Stimulated activated CD4-positive, alpha-beta T cell treated with anti-CD3 and anti-CD28 coated beads, Interleukin-4, amount 100 ng/mL, for 4 hours (primary cell): ENCODE data around the gene CFAP54.

Experiments used
- DNase-seq, 2 experiments: peaks; one replicate each; pipeline ENCODE4 v3.0.0-alpha.2; 2020

The CFAP54 gene

DNA sequence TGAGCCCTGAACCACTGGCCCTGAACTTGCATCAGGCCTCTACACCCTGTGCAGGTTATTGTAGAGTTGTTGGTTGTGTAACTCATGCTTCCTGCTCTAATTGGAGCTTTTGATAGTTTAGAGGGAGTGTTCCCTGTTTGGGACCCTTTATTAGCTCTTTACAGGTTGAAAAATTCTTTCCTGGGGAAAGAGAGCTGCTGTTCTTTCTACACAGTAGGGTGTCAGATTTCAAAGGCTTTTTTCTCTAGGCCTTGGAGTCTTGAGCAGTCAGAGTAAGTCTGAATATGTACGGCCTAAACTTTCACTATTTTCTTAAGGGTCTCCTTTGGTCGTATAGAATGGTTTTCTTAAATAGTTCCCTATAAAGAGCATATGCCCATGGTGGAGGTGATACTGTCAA lies 356.9 kb downstream of the CFAP54 start:
- no peak for DNase-seq

DNA sequence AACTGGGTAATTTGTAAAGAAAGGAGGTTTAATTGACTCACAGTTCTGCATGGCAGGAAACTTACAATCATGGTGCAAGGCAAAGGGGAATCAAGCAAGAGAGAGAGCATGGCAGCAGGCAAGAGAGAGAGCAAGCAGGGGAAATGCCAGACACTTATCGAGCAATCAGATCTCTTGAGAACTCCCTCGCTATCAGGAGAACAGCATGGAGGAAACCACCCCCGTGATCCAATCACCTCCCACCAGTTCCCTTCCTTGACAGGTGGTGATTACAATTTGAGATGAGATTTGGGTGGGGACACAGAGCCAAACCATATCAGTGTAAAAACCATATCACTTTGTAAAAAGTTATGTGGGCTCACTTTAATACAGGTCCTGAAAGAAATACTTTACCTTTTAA lies 361.3 kb downstream of the CFAP54 start:
- no peak for DNase-seq

DNA sequence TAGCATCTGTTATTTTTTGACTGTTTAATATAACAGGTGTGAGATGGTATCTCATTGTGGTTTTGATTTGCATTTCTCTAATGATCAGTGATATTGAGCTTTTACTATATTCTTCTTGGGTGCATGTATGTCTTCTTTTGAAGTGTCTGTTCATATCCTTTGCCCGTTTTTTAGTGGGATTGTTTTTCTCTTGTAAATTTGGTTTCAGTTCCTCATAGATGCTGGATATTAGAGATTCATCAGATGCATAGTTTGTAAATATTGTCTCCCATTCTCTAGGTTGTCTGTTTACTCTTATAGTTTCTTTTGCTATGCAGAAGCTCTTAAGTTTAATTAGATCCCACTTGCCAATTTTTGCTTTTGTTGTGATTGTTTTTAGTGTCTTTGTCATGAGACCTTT lies 368.8 kb downstream of the CFAP54 start:
- no peak for DNase-seq

DNA sequence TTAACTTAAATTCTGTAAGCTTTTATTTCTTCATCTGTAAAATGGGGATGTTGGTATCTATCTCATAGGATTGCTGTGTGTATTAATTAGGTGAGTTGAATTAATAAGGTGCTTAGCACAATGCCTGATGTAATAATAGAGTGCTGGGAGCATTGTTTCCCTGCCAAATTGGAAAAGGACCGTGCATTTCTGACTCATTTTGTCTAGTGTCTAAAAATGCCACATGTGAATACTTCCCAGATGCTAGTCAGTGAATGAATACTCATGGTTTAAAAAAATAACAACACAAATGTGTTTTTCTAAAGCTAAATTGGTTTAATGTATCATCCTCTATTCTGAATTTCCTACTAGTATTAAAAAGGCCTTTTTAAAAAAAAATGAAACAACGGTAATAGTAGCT lies 372.3 kb downstream of the CFAP54 start:
- no peak for DNase-seq

DNA sequence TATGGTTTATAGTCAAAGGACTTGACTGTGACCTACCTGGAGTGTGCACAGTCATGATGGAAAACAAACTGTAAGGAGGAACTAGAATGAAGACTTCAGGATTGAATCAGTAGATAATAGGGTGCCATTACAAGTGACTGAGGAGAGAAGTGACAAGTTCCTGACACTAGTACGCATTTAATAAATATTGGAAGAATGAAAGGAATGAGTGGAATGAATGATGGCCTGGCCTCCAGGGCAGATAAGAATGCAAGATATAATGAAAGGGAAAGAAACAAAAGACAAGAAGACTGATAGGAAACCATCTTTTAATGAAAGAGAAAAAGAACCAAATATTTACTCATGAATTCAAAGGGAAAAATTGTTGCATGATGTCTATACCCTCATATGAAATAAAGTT lies 372.9 kb downstream of the CFAP54 start:
- no peak for DNase-seq

DNA sequence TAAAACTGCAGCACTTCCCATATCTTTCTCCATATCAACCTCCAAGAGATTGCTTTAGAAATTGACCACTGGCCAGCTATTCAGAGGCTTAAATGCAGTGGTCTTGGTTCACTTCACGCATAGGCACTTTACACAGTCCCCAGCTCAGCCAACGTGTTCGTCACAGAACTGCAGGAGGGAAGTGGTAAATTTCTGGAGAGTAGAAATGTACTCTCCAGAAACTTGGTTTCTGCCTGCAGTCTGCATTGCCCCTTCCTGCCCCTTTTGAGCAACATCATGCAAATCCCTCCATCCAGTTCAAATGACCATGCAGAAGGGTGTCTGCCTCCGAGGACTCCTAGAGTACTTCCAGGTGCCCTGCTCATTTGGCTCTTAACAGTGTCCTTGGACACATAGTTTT lies 375.0 kb downstream of the CFAP54 start:
- DNase-seq = no peak

DNA sequence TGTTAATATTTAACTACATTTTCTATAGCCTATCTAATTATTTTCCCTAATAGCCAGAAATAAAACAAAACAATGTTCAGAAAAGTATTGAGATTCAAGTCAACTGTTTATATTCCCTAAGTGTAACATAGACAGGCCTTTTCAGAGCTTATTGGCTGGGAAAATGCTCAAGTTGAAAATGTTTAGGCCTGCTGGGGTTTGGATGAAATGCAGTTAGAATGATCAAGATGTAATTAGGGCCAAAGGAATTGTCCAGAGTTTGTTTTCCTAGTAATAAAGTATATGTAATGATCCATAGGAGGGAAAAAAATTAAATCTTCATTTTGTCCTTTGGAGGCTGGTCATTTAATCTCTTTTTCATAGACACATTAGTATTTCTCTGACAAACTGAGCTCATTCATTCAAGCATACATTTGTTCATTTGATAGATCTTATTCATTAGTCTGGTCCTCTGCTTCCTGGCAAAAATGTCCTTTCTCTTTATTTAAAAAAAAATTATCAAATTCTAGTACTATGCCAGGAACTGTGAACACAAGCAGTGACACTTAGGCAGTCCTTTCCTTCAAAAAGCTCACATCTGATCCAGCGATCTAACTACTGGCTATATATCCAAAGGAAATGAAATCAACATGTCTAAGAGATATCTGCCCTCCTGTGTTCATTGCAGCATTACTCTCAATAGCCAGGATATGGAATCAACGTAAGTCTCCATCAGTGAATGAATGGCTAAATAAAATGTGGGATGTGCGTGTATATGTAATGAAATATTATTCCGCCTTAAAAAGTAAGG lies 377.6 kb downstream of the CFAP54 start:
- DNase-seq = no peak

DNA sequence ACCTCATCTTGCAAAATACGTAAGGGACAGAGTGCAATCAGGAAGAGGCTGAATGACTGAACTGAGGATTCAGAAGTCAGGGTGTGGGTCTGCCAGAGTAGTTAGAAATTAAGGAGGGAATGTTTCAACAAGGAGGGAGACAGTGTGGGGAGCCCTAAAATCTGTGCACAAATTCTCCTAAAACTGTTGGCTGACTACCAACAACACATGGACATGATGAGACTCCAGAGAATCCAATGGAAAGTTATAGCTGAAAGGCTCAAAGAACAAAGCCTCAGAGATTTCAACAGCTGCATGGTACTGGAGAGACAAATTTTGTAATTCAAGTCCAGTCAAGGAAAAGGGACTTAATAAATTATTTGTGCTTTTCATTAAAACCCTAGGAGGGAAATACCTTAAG lies 381.6 kb downstream of the CFAP54 start:
- no peak for DNase-seq

DNA sequence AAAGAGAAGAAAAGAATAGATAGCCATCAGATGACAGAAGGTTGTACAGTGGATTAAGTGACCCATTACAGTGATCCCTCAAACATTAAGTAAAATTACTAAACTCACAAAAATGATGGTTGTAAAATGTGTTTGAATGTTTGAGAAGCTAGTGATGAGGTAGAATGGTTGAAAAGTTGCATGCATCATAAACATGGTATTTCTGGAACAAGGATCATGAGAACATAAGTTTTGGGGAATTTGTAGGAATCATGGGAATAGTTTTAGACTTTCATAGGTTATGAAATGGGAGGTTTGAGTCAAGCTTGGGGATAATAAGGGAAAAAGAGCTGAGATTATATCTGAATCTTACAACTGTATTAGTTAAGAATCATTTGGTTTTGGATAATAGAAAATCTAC lies 383.6 kb downstream of the CFAP54 start:
- no peak for DNase-seq

DNA sequence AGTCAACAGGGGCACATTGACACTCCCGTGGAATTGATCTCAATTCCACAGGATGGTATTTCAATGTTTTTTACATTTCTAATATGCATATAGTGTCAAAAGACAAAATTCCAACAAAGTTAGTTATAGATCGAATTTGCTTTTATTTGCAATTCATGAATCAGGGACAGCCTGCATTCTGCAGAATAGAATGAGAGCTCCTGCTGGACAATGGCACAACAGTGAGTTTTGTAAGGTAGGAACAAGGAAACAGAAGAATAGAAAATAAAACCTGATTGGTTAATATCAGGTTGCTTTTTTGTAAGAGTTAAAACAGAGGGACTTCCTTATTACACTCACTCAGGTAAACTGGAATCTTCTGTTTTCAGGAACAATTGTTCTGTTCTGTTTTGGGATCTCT lies 384.8 kb downstream of the CFAP54 start:
- no peak for DNase-seq

DNA sequence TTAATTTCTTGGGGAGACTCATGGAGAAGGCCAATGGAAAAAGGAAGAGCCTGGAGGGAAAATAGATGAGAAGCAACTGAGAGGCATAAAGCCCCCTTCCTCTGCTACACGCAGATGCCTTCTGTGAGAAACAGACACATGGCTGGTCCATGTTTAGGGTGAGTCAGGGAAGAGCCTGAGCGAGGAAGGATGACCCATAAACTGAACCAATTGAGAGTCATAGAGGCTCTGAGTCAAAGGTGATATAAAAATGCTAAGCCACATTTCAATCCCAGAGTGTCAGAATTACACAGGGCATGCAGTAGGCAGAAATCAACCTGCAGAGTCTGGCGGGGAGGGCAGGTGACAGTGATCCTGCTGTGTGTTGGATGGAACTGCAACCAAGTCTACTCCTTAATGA lies 387.6 kb downstream of the CFAP54 start:
- DNase-seq = no peak

DNA sequence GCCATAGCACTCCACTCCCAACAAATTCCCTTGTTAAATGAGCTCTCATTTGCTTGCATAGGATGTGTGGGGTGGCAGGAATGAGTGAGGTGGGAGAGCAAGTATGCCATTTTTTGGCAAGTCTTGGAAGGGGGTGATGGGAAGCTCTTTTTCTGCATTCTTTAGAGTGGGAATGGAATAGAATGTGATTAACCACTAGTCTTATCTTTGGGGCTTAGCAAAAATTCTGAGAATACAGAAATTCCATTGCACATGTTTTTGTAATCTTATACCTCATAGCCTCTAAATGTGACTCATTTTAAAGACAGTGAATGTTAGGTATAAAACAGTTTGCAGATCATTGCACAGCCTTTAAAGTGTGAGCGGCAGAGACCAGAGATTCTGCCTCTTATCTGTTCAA lies 389.3 kb downstream of the CFAP54 start:
- no peak for DNase-seq

DNA sequence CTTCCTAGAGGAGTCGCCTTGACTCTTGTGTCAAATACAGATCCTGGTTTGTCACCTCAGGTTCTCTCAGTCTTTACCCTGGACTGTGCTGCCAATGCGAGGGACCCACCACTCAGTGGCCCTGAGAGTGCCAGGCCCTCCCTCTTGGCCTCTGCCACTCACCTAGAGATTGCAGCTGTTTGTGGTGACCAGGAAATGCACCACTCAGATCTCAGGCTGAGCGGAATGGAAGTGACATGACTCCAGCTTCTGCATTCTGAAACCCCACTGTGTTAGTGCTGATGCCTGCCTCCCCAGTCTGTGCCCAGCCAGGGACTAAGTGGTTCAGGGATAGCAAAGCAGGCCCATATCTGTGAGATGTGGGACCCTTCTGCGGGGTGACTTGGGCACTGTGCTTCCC lies 389.9 kb downstream of the CFAP54 start:
- DNase-seq = no peak

DNA sequence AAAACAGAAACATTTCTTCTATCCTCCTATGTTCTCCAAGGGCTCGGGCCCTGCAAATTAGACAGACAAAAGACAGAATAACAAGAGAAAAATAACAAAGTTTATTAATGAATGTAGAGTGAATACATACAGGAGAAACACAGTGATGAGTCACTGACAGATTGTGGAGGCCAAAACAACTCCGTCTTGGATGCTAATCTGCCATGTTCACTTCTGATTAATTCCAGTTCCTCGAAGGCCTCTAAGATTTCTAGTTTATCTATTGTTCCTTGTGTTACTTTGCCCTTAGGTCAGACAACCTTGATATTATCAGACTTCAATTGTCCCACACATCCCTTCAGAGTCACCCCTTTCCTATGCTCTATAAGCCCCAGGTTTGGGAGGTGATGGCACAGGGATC lies 390.8 kb downstream of the CFAP54 start:
- no peak for DNase-seq

DNA sequence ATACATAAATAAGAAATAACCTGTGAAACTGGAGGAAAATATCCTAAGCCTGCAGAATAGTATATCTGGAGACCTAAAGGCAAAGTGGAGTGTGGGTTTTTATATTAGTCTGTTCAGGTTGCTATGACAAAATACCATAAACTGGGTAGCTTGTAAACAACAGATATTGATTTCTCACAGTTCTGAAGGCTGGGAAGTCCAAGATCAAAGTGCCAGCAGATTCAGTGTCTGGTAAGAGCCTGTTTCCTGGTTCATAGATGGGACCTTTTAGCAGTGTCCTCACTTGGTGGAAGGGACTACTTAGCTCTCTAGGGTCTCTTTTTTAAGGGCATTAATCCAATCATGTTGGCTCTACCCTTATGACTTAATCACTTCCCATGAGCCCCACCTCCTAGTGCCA lies 392.2 kb downstream of the CFAP54 start:
- no peak for DNase-seq

DNA sequence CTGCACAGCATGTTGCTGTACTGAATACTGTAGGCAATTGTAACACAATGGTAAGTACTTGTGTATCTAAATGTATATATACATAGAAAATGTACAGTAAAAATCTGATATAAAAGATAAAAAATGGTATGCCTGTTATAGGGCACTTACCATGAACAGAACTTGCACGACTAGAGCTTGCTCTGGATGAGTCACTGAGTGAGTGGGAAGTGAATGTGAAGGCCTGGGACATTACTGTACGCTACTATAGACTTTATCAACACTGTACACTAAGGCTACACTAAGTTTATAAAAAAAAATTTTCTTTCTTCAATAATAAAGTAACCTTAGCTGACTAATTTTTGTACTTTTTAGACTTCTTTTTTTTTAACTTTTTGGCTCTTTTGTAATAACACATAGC lies 393.5 kb downstream of the CFAP54 start:
- DNase-seq = no peak

DNA sequence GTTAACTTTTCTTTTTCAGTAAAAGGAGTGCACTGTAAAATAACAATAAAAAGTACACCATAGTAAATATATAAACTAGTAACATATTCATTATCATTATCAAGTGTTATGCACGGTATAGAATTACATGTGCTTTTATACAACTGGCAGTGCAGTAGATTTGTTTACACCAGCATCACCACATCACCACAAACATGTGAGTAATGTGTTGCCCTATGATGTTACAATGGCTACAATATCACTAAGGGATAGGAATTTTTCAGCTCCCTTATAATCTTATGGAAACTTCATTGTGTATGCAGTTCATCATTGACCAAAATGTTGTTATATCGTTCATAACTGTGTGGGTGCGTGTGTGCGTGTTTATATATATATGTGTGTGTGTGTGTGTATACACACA lies 394.2 kb downstream of the CFAP54 start:
- DNase-seq = no peak

DNA sequence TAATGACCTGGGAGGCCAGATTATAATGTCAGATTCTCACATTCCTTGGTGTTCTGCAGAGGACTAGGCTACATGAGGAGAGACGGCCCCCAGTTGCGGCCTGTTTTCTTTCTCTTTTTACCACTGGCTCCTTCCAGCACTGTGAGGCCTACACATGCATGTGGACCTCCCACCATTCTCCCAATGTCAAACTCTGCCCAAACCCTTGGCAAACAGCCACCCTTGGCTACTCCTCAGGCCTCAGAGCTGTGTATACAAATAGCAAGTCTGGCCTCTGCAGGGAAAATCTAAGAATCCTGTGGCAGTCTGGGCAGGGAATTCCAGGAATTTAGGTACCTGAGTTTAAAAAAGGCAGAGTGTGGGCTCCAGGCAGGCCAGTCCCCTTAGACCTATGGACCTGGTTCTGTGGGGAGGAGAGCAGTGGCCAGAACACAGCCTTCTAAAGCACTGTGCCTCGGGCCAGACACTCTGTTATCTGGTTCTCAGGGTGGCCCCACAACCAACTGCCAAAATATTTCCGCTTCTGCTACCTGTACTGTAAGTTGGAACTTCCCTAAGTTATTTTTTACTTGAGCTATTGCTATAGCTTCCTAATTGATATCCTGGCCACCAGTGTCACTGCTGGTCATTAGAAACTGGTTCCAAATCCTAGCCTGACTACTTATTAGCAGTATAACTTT lies 397.8 kb downstream of the CFAP54 start:
- no peak for DNase-seq

DNA sequence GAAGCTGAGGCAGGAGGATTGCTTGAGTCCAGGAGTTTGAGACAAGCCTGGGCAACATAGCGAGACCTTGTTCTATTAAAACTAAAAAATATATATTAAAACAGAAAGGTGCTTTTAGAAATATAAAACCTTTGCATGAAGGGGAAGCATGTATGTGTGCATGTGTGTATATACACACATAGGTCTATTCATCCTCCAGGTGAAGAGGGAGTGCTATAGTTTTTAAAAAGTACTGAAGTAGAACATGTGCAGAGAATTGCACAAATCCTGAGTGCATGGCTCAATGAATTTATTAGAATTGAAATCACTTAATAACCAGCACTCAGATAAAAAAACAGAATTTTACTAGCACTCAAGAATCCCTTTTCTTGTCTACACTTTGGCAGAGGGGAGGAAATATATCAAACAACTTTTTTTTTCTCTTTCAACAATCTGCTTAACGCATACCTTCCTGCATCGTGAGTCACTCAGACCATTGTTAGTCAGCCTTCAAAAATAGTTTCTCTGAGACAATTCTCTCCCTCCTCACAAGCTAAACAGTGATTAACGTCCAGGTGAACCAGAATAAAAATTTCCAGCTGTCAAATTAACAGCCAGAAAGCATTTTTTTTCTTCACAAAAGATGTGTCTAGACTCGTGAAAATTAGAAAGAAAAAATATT lies 400.0 kb downstream of the CFAP54 start:
- DNase-seq = no peak

DNA sequence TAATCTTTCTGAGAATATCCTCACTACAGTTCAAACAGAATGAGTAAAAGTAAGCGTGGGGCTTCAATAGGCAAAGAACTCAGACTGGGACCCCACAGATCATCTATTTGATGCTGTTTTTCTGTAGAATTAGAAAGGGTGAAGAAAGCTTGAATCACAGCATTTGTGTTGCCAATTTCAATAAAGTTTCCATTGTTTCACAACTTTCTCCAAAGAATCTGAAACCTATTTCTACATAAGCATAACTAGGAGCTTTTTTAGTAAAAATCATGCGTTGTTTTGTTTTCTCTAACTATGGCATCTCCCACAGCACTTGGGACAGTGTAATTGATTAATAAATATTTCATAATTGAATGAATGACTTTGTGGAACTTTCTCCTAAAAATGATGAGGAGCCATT lies 401.0 kb downstream of the CFAP54 start:
- no peak for DNase-seq

DNA sequence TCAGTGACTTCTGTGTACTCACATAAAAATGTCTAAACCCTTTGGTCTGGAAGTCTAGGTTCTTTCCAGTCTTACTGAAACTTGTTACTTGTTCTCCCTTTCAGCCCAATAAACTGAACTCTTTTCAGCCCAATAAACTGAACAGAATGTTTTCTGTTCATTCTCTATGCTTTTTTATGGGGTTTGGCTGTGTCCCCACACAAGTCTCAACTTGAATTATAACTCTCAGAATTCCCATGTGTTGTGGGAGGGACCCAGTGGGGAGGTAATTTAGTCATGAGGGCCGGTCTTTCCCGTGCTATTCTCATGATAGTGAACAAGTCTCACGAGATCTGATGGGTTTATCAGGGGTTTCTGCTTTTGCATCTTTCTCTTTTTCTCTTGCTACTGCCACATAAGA lies 402.7 kb downstream of the CFAP54 start:
- no peak for DNase-seq

DNA sequence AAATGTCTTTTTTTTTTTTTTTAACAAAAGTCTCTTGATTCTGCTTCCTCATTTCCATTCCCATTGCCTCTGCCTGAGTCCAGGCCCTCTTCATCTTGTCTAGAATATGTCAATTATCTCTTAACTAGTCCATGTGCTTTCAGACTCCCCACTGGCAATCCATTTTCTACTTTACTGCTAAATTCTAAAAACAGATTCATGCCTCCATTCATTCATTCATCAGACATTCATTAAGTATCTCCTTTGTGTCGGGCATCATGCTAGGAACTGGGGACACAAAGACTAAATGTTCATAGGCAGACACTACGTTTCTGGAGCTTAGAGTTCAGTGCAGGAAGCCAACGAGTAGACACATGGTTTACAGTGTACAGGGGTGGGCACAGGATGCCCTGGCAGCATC lies 408.0 kb downstream of the CFAP54 start:
- no peak for DNase-seq

DNA sequence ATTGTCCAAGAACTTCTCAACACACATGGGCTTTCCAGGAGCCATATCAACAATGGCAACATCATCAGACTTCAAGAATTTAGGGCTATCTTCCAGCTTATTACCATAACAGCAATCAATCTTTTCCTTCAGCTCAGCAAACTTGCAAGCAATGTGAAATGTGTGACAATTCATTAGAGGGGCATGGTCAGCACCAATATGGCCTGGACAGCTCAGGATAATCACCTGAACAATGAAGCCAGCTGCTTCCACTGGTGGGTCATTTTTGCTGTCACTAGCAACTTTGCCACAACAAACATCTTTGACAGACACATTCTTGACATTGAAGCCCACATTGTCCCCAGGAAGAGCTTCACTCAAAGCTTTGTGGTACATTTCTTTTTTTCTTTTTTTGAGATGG lies 411.8 kb downstream of the CFAP54 start:
- DNase-seq = no peak

DNA sequence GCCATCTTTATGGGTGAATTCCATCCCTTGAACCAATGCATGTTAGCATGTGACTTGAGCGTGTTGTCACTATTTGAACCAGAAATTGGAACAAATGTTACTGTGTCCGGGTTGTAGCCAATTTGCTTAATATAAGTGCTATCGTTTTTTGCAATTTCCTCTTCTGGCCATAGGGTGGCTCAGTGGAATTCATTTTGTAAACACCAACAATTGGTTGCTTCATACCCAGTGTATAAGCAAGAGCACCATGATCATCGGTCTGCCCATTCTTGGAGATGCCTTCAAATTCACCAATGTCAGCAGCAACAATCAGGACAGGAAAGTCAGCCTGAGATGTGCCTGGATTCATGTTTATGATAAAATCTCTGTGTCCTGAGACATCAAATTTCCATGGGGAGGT lies 412.7 kb downstream of the CFAP54 start:
- DNase-seq = no peak

DNA sequence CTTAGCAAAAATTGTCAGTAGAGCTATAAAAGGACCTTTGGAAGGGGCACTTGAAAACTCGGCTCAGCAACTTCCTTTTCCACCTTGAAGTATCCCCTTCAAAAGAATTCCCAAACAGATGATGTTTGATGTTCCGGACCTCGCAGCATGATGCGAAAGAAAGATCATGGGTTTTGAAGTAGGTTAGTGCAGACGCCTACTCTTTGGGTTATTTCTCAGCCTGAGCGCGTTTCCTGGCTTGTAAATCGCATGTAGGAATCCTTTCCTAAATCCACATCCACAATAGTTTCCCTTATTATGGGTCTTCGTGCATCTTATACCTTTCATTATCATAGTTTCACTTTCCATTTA lies 417.1 kb downstream of the CFAP54 start:
- no peak for DNase-seq
